H9 (cell line): ENCODE data around the gene NPHP4. TPM values are rescaled to one million over a fixed set of nuclear protein-coding genes. Genes with fewer than 3 reads are reported as not detected.

Experiments used
- DNase-seq: peaks from one replicate; pipeline ENCODE4 v3.0.0-alpha.2; 2017
- H2AFZ ChIP-seq: one replicate; pipeline ENCODE4 v1.6.1; 2013; ENCODE audit warnings: mild to moderate bottlenecking, low read length, control low read depth, moderate library complexity
- H2AK5ac ChIP-seq: 2 replicates; pipeline ENCODE4 v1.6.1; 2013; ENCODE audit warnings: low read length, control low read depth, mixed read lengths; ENCODE audit not compliant: insufficient read length
- H2BK120ac ChIP-seq: one replicate; pipeline ENCODE4 v1.6.1; 2013; ENCODE audit warnings: low read depth, mild to moderate bottlenecking, low read length, control low read depth, inconsistent platforms; ENCODE audit not compliant: poor library complexity, severe bottlenecking
- H2BK12ac ChIP-seq: 2 replicates; pipeline ENCODE4 v1.6.1; 2013; ENCODE audit warnings: low read length, control low read depth, mixed read lengths, low read depth; ENCODE audit not compliant: insufficient read length
- H2BK15ac ChIP-seq: 2 replicates; pipeline ENCODE4 v1.6.1; 2013; ENCODE audit warnings: low read depth, low read length, control low read depth
- H2BK20ac ChIP-seq: one replicate; pipeline ENCODE4 v1.6.1; 2013; ENCODE audit warnings: low read depth, mild to moderate bottlenecking, low read length, control low read depth, inconsistent platforms; ENCODE audit not compliant: poor library complexity, severe bottlenecking
- H2BK5ac ChIP-seq: 2 replicates; pipeline ENCODE4 v1.6.1; 2013; ENCODE audit warnings: low read length, control low read depth, mixed read lengths; ENCODE audit not compliant: insufficient read length
- H3K14ac ChIP-seq: 2 replicates; pipeline ENCODE4 v1.6.1; 2013; ENCODE audit warnings: low read length, control low read depth; ENCODE audit not compliant: insufficient read depth
- H3K18ac ChIP-seq: 2 replicates; pipeline ENCODE4 v1.6.1; 2013; ENCODE audit warnings: low read depth, mild to moderate bottlenecking, mixed read lengths, low read length, control low read depth; ENCODE audit not compliant: insufficient read length
- H3K23ac ChIP-seq: 2 replicates; pipeline ENCODE4 v1.6.1; 2013; ENCODE audit warnings: low read length, control low read depth, mixed read lengths, low read depth; ENCODE audit not compliant: insufficient read length
- H3K23me2 ChIP-seq: 2 replicates; pipeline ENCODE4 v1.6.1; 2013; ENCODE audit warnings: low read depth, mild to moderate bottlenecking, mixed read lengths, low read length, control low read depth; ENCODE audit not compliant: insufficient read length, poor library complexity, severe bottlenecking
- H3K27ac ChIP-seq: 2 replicates; pipeline ENCODE4 v1.5.1; 2013; ENCODE audit warnings: low read length, control low read depth, mixed read lengths, low read depth; ENCODE audit not compliant: insufficient read length
- H3K27me3 ChIP-seq: 2 replicates; pipeline ENCODE4 v1.6.1; 2013; ENCODE audit warnings: low read length, control low read depth, inconsistent platforms; ENCODE audit not compliant: insufficient read depth
- H3K4ac ChIP-seq: 2 replicates; pipeline ENCODE4 v1.6.1; 2013; ENCODE audit warnings: low read depth, mild to moderate bottlenecking, control low read depth, inconsistent platforms, low read length, moderate library complexity
- H3K4me1 ChIP-seq: 2 replicates; pipeline ENCODE4 v1.6.1; 2013; ENCODE audit warnings: low read length, control low read depth, inconsistent platforms; ENCODE audit not compliant: insufficient read depth
- H3K4me2 ChIP-seq: 2 replicates; pipeline ENCODE4 v1.6.1; 2013; ENCODE audit warnings: low read length, control low read depth, mixed read lengths; ENCODE audit not compliant: insufficient read length, insufficient read depth
- H3K56ac ChIP-seq: 2 replicates; pipeline ENCODE4 v1.6.1; 2013; ENCODE audit warnings: low read depth, mild to moderate bottlenecking, mixed read lengths, low read length, control low read depth; ENCODE audit not compliant: insufficient read length
- H3K79me1 ChIP-seq: 2 replicates; pipeline ENCODE4 v1.6.1; 2013; ENCODE audit warnings: low read depth, mild to moderate bottlenecking, moderate library complexity, low read length, control low read depth, inconsistent platforms; ENCODE audit not compliant: insufficient read depth, poor library complexity, severe bottlenecking
- H3K79me2 ChIP-seq: 2 replicates; pipeline ENCODE4 v1.6.1; 2013; ENCODE audit warnings: low read length, control low read depth, inconsistent platforms; ENCODE audit not compliant: insufficient read depth
- H3K9ac ChIP-seq: 2 replicates; pipeline ENCODE4 v1.6.1; 2013; ENCODE audit warnings: low read length, control low read depth, mixed read lengths; ENCODE audit not compliant: insufficient read length; ENCODE audit errors: extremely low read depth
- H3K9me3 ChIP-seq: one replicate; pipeline ENCODE4 v1.6.1; 2013; ENCODE audit warnings: low read depth, low read length, inconsistent platforms; ENCODE audit not compliant: control insufficient read depth
- H3T11ph ChIP-seq: one replicate; pipeline ENCODE4 v1.6.1; 2013; ENCODE audit warnings: mild to moderate bottlenecking, low read length, control low read depth, inconsistent platforms
- H4K20me1 ChIP-seq: one replicate; pipeline ENCODE4 v1.6.1; 2013; ENCODE audit not compliant: control insufficient read depth, insufficient read length, insufficient read depth
- H4K5ac ChIP-seq: 2 replicates; pipeline ENCODE4 v1.6.1; 2013; ENCODE audit warnings: low read depth, mild to moderate bottlenecking, mixed read lengths, low read length, control low read depth; ENCODE audit not compliant: insufficient read length
- H4K8ac ChIP-seq: replicated peaks from 2 replicates; pipeline ENCODE4 v1.6.1; 2013; ENCODE audit warnings: low read length, control low read depth, mixed read lengths, low read depth; ENCODE audit not compliant: insufficient read length
- H4K91ac ChIP-seq: 2 replicates; pipeline ENCODE4 v1.6.1; 2013; ENCODE audit warnings: low read depth, mild to moderate bottlenecking, moderate library complexity, mixed read lengths, low read length, control low read depth; ENCODE audit not compliant: insufficient read length
- H3K27ac Mint-ChIP-seq, 3 experiments: 2 replicates in 2 of 3; 3 replicates in 1 of 3; pipeline ENCODE4 v1.8.0; 2020 to 2021; ENCODE audit warnings: mixed read lengths in 3 of 3, mild to moderate bottlenecking in 1 of 3, moderate library complexity in 1 of 3
- H3K27me3 Mint-ChIP-seq: 2 replicates; pipeline ENCODE4 v1.8.0; 2021; ENCODE audit warnings: low read depth, mild to moderate bottlenecking, moderate library complexity, mixed read lengths
- H3K36me3 Mint-ChIP-seq, 3 experiments: 2 replicates in 2 of 3; 3 replicates in 1 of 3; pipeline ENCODE4 v1.8.0; 2020 to 2021; ENCODE audit warnings: low read depth in 3 of 3, mixed read lengths in 3 of 3; ENCODE audit not compliant: insufficient read depth in 1 of 3
- H3K4me1 Mint-ChIP-seq, 2 experiments: 2 replicates each; pipeline ENCODE4 v1.8.0; 2020; ENCODE audit warnings: mixed read lengths in 2 of 2
- H3K4me3 Mint-ChIP-seq, 2 experiments: 2 replicates in 1 of 2; 3 replicates in 1 of 2; pipeline ENCODE4 v1.8.0; 2020 to 2021; ENCODE audit warnings: mild to moderate bottlenecking in 2 of 2, mixed read lengths in 2 of 2, moderate library complexity in 1 of 2
- H3K9me3 Mint-ChIP-seq, 2 experiments: 2 replicates in 1 of 2; 3 replicates in 1 of 2; pipeline ENCODE4 v1.8.0; 2020; ENCODE audit warnings: mild to moderate bottlenecking in 2 of 2, mixed read lengths in 2 of 2, moderate library complexity in 1 of 2
- CTCF ChIP-seq: fragments of 200-600 bp; sonication (generic); conservative IDR thresholded peaks from 3 replicates; pipeline ENCODE4 v1.8.0; 2021; ENCODE audit warnings: antibody characterized with exemption, mild to moderate bottlenecking
- WGBS: extraction: QIAGEN DNeasy Blood & Tissue Kit; methylation state at CpG from one replicate; pipeline ENCODE4 v1.1.7; 2013; ENCODE audit warnings: missing lambda C conversion rate, low lambda C conversion rate, mixed read lengths; ENCODE audit not compliant: insufficient read length; ENCODE audit errors: extremely low coverage; 5-methylcytosine and 5-hydroxymethylcytosine counted together
- total RNA-seq: library from RNA; stranded (reverse); gene quantifications from 2 replicates; pipeline ENCODE4 v1.2.1, GENCODE V29; 2021

The NPHP4 gene
- total RNA-seq, 1 experiment from 2014 or later = 17.6 TPM

- no peak overlapping the region for H2BK20ac ChIP-seq
- H3K4ac ChIP-seq = no peak overlapping the region
- H3K36me3 Mint-ChIP-seq = peaks cover 16 to 32% (median 18%) of the 10 kb centered on the region in 3 experiments
- H3K79me1 ChIP-seq = no peaks in the 10 kb centered on the region
- peaks cover 12 to 16% of the 10 kb centered on the region in 2 experiments for H3K4me1 Mint-ChIP-seq
- no peak overlapping the region for H2BK5ac ChIP-seq
- TF ChIP-seq CTCF = peak; percentile 28; the same call in 1 of the 3 replicates
- peak overlapping the region; percentile 41 to 85 (median 50); a peak in 3 of 7 replicates for H3K27ac Mint-ChIP-seq
- H3K18ac ChIP-seq = no peak overlapping the region
- H3K4me2 ChIP-seq = no peak overlapping the region
- no peak overlapping the region for H3K14ac ChIP-seq
- no peaks in the 10 kb centered on the region for H3K9me3 ChIP-seq
- no CpG with 5 or more reads among the region's 13 CpGs for WGBS
- H3T11ph ChIP-seq = no peak overlapping the region
- H3K79me2 ChIP-seq = no peaks in the 10 kb centered on the region
- H3K27me3 Mint-ChIP-seq = no peaks in the 10 kb centered on the region; the same call in 1 of the 2 replicates
- no peak overlapping the region for H4K8ac ChIP-seq
- peaks cover 9 to 10% of the 10 kb centered on the region in 2 experiments; a peak in 4 of 5 replicates for H3K9me3 Mint-ChIP-seq
- no peak overlapping the region for H2BK15ac ChIP-seq
- peak; percentile 44 for DNase-seq
- H4K5ac ChIP-seq = no peak overlapping the region
- no peak overlapping the region for H3K27ac ChIP-seq
- H2BK12ac ChIP-seq = no peak overlapping the region
- no peaks in the 10 kb centered on the region for H3K27me3 ChIP-seq
- no peak overlapping the region for H3K56ac ChIP-seq
- H3K23ac ChIP-seq = no peak overlapping the region
- H2BK120ac ChIP-seq = no peak overlapping the region
- H3K9ac ChIP-seq = no peak overlapping the region
- no peaks in the 10 kb centered on the region for H4K20me1 ChIP-seq
- no peaks in the 10 kb centered on the region for H3K4me1 ChIP-seq
- no peak overlapping the region for H2AFZ ChIP-seq
- no peaks in the 10 kb centered on the region for H3K23me2 ChIP-seq
- no peak overlapping the region for H3K4me3 Mint-ChIP-seq
- H4K91ac ChIP-seq = no peak overlapping the region
- H2AK5ac ChIP-seq = no peak overlapping the region
Observed at GRCh38 chr1:5888606-5889211, 103.5 kb downstream of the NPHP4 start.
